Fibroblast of peridontal ligament (primary cell): ENCODE data around the gene ERF.
"Not testable (repeated sequence)": the region's sequence is repeated elsewhere in the genome, so short reads cannot be mapped to it uniquely, and the experiment has no call there.

ENCODE experiments used
- DNase-seq: peaks from one replicate; pipeline ENCODE4 v3.0.0-alpha.2; 2010; ENCODE audit errors: extremely low read depth

ERF gene

GRCh38 chr19:42275103-42275502 is 20.2 kb upstream of the ERF start:
- no peak for DNase-seq

- no peak for DNase-seq
Observed at GRCh38 chr19:42274065-42274682, 19.2 kb upstream of the ERF start.

- no peak for DNase-seq
Observed at GRCh38 chr19:42273407-42274064, 18.6 kb upstream of the ERF start.

- DNase-seq, result no peak
Observed at GRCh38 chr19:42272989-42273406, 18.1 kb upstream of the ERF start.

GRCh38 chr19:42272535-42272897 is 17.6 kb upstream of the ERF start:
- no peak for DNase-seq

- no peak for DNase-seq
Observed at GRCh38 chr19:42271861-42272534, 17.1 kb upstream of the ERF start.

GRCh38 chr19:42271045-42271419 is 16.1 kb upstream of the ERF start:
- no peak for DNase-seq

- DNase-seq, result peak; percentile 82
Observed at GRCh38 chr19:42270346-42271044, 15.6 kb upstream of the ERF start.

GRCh38 chr19:42269478-42270345 is 14.8 kb upstream of the ERF start:
- no peak for DNase-seq

- peak; percentile 100 for DNase-seq
Observed at GRCh38 chr19:42268704-42269477, 14.0 kb upstream of the ERF start, which contains the start of gene CIC. CIC (plus strand) TSS chr19:42269252; CDS start chr19:42271784, 2,532 bp downstream.

- DNase-seq, result peak; percentile 99
Observed at GRCh38 chr19:42268142-42268703, 13.3 kb upstream of the ERF start.

- no peak for DNase-seq
Observed at GRCh38 chr19:42267644-42268141, 12.8 kb upstream of the ERF start.

GRCh38 chr19:42266928-42267603 is 12.1 kb upstream of the ERF start:
- DNase-seq, result not testable (repeated sequence)

- DNase-seq, result not testable (repeated sequence)
Observed at GRCh38 chr19:42266105-42266504, 11.2 kb upstream of the ERF start.

GRCh38 chr19:42261763-42262162 is 6.8 kb upstream of the ERF start:
- DNase-seq, result no peak

- DNase-seq, result not testable (repeated sequence)
Observed at GRCh38 chr19:42257842-42258241, 2.9 kb upstream of the ERF start.

- DNase-seq, result peak; percentile 44
Observed at GRCh38 chr19:42255766-42256745, 1.1 kb upstream of the ERF start.

GRCh38 chr19:42254089-42254849 is 659 bp downstream of the ERF start:
- no peak for DNase-seq
